Transverse colon (tissue), 4 donors: Measurements from ENCODE around the gene TPRX2. TPM values are rescaled to one million over a fixed set of nuclear protein-coding genes. Genes with fewer than 3 reads are reported as not detected.

Experiments
- DNase-seq: peaks from one replicate; pipeline ENCODE4 v3.0.0-alpha.2; 2019
- H3K27ac ChIP-seq, 4 donors: fragments of 200-600 bp; sonication (generic); 2 replicates each; pipeline ENCODE4 v1.5.1; 2016 to 2018; ENCODE audit warnings: inconsistent platforms in 4 of 4
- H3K27me3 ChIP-seq: fragments of 200-600 bp; sonication (generic); 2 replicates; pipeline ENCODE4 v1.5.1; 2017; ENCODE audit warnings: inconsistent platforms
- H3K36me3 ChIP-seq, 4 donors: fragments of 200-600 bp; sonication (generic); 2 replicates each; pipeline ENCODE4 v1.5.1; 2017 to 2019; ENCODE audit warnings: inconsistent platforms in 4 of 4
- H3K4me1 ChIP-seq, 4 donors: fragments of 200-600 bp; sonication (generic); 2 replicates each; pipeline ENCODE4 v1.5.1; 2017 to 2020; ENCODE audit warnings: inconsistent platforms in 4 of 4
- H3K4me3 ChIP-seq, 4 donors: fragments of 200-600 bp; sonication (generic); 1 replicate in 1 of 4; 2 replicates in 3 of 4; pipeline versions ENCODE4 v1.5.1 to v1.6.1; 2017 to 2019; ENCODE audit warnings: inconsistent platforms in 4 of 4
- H3K9me3 ChIP-seq, 2 donors: fragments of 200-600 bp; sonication (generic); 2 replicates each; pipeline ENCODE4 v1.5.1; 2017 to 2019; ENCODE audit warnings: inconsistent platforms in 2 of 2
- EP300 ChIP-seq: sonication (generic); formaldehyde crosslinking; IDR thresholded peaks from one replicate; pipeline ENCODE4 v1.6.1; 2017; ENCODE audit warnings: antibody characterized with exemption, low read depth
- POLR2A ChIP-seq: fragments of 450-650 bp; IDR thresholded peaks from one replicate; pipeline ENCODE4 v1.6.1; 2016; ENCODE audit warnings: antibody characterized with exemption, mild to moderate bottlenecking, moderate library complexity
- POLR2AphosphoS5 ChIP-seq, 3 donors: sonication (generic); formaldehyde crosslinking; IDR thresholded peaks; one replicate each; pipeline ENCODE4 v1.6.1; 2016; ENCODE audit warnings: antibody characterized with exemption in 3 of 3
- WGBS, 2 donors: methylation state at CpG; one replicate each; pipeline ENCODE4 v1.1.5; 2018; ENCODE audit warnings: low coverage in 1 of 2; 5-methylcytosine and 5-hydroxymethylcytosine counted together
- in situ Hi-C, 4 donors: fragments of 200-750 bp; cut with MboI; loops; one replicate each; pipeline versions ENCODE4 v1.15.0 to v1.15.1; 2017; ENCODE audit warnings: low sequenced_read_pairs in 3 of 4, low pct_ligation_motif_present in 1 of 4, low pct_unique_long_range_greater_than_20kb in 1 of 4
- intact Hi-C: fragments of 100-400 bp; cut with DNase I; formaldehyde crosslinking; loops from one replicate; pipeline ENCODE4 v1.15.1; 2023; ENCODE audit warnings: low total_unique reads
- total RNA-seq, 4 donors: library from RNA; depleted of rRNA; stranded (reverse); fragments of >200 nt; gene quantifications; one replicate each; pipeline ENCODE4 v1.1.0, GENCODE V29; 2016
- TF ChIP-seq, protein P1 (sequence below), 5 experiments: fragments of 200-600 bp in 3 of 5; fragments of 450-650 bp in 2 of 5; sonication (generic) in 3 of 5; IDR thresholded peaks; 1 replicate in 2 of 5; 2 replicates in 3 of 5; pipeline ENCODE4 v1.5.1; 2016 to 2017; ENCODE audit warnings: antibody characterized with exemption in 5 of 5, inconsistent platforms in 3 of 5, mild to moderate bottlenecking in 2 of 5, moderate library complexity in 1 of 5

Gene TPRX2
- total RNA-seq, 4 donors from 2014 or later: not detected

- Histone ChIP-seq H3K27me3 (peaks cover 36% of the 10 kb centered on the region), H3K27ac (no peak overlapping the region), H3K4me1 (no peaks in the 10 kb centered on the region), H3K4me3 (no peak overlapping the region), H3K9me3 (no peaks in the 10 kb centered on the region), H3K36me3 (no peaks in the 10 kb centered on the region)
- TF ChIP-seq POLR2A: no peak
- no peak for TF ChIP-seq POLR2AphosphoS5 (IDR thresholded peaks at IDR 0.05)
- TF ChIP-seq EP300: no peak
- TF ChIP-seq, protein P1, sequence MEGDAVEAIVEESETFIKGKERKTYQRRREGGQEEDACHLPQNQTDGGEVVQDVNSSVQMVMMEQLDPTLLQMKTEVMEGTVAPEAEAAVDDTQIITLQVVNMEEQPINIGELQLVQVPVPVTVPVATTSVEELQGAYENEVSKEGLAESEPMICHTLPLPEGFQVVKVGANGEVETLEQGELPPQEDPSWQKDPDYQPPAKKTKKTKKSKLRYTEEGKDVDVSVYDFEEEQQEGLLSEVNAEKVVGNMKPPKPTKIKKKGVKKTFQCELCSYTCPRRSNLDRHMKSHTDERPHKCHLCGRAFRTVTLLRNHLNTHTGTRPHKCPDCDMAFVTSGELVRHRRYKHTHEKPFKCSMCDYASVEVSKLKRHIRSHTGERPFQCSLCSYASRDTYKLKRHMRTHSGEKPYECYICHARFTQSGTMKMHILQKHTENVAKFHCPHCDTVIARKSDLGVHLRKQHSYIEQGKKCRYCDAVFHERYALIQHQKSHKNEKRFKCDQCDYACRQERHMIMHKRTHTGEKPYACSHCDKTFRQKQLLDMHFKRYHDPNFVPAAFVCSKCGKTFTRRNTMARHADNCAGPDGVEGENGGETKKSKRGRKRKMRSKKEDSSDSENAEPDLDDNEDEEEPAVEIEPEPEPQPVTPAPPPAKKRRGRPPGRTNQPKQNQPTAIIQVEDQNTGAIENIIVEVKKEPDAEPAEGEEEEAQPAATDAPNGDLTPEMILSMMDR (IDR thresholded peaks at IDR 0.05): no peak
- in situ Hi-C loops: no loop called here
- WGBS, 2 donors: 6% methylated on average over 10 of the region's 10 CpGs; no CpG with 5 or more reads in 1 of the 2 donors
- no peak for DNase-seq
- intact Hi-C loops: loop anchor here (5.0 kb wide), 1 partner anchor 587 kb away; no protein-coding TSS in a partner anchor
Observed at GRCh38 chr19:47819858-47820257, 39.2 kb upstream of the TPRX2 start.

GRCh38 chr19:47820410-47820809 lies 38.6 kb upstream of the TPRX2 start:
- Histone ChIP-seq H3K27ac (no peak overlapping the region), H3K36me3 (no peaks in the 10 kb centered on the region), H3K4me3 (no peak overlapping the region), H3K27me3 (peaks cover 36% of the 10 kb centered on the region), H3K9me3 (no peaks in the 10 kb centered on the region), H3K4me1 (no peaks in the 10 kb centered on the region)
- in situ Hi-C loops: no loop called here
- no peak for DNase-seq
- intact Hi-C loops: loop anchor here (5.0 kb wide), 1 partner anchor 587 kb away; no protein-coding TSS in a partner anchor
- 60 to 68% methylated on average over 1 to 2 of the region's 2 CpGs for WGBS, 2 donors
- TF ChIP-seq EP300 (no peak), POLR2A (no peak), POLR2AphosphoS5 (IDR thresholded peaks at IDR 0.05) (no peak)
- TF ChIP-seq, protein P1 (IDR thresholded peaks at IDR 0.05): no peak

- 41 to 64% methylated on average over 2 to 15 of the region's 15 CpGs for WGBS, 2 donors
- no peaks in the 10 kb centered on the region for H3K9me3 ChIP-seq
- TF ChIP-seq POLR2A (no peak), EP300 (no peak), POLR2AphosphoS5 (IDR thresholded peaks at IDR 0.05) (no peak)
- TF ChIP-seq, protein P1 (IDR thresholded peaks at IDR 0.05): no peak
- no peak within 1 kb of the TSS for H3K4me3 ChIP-seq
- DNase-seq: no peak
- H3K27ac ChIP-seq: no peak within 1 kb of the TSS
- no peaks in the 10 kb centered on the region for H3K4me1 ChIP-seq
- H3K36me3 ChIP-seq: no peaks in the 10 kb centered on the region
- in situ Hi-C loops: no loop called here
- H3K27me3 ChIP-seq: peaks cover 36% of the 10 kb centered on the region
- intact Hi-C loops: loop anchor here (5.0 kb wide), 1 partner anchor 586 kb away; no protein-coding TSS in a partner anchor
Observed at GRCh38 chr19:47821460-47822020, 37.5 kb upstream of the TPRX2 start, which contains the start of gene CRX. TSS of gene CRX (plus strand) at chr19:47821937. CDS start at chr19:47834444, 12,507 bp downstream.

- Histone ChIP-seq H3K27ac (no peak overlapping the region), H3K4me3 (no peak overlapping the region), H3K4me1 (no peaks in the 10 kb centered on the region), H3K36me3 (no peaks in the 10 kb centered on the region), H3K9me3 (no peaks in the 10 kb centered on the region), H3K27me3 (peaks cover 35% of the 10 kb centered on the region)
- TF ChIP-seq POLR2A (no peak), POLR2AphosphoS5 (IDR thresholded peaks at IDR 0.05) (no peak), EP300 (no peak)
- TF ChIP-seq, protein P1 (IDR thresholded peaks at IDR 0.05): no peak
- intact Hi-C loops (loop anchor here (5.0 kb wide), 1 partner anchor 583 kb away; no protein-coding TSS in a partner anchor), in situ Hi-C loops (no loop called here)
- DNase-seq: no peak
- 70% methylated on average over 6 of the region's 6 CpGs; no CpG with 5 or more reads in 1 of the 2 donors for WGBS, 2 donors
Observed at GRCh38 chr19:47824396-47824795, 34.6 kb upstream of the TPRX2 start.
